Sigmoid colon (tissue), 7 donors: ENCODE measurements around the gene TSPYL2. TPM values are rescaled to one million over a fixed set of nuclear protein-coding genes. Genes with fewer than 3 reads are reported as not detected.

ENCODE experiments used
- DNase-seq: peaks from one replicate; pipeline ENCODE4 v3.0.0-alpha.2; 2019
- H3K27ac ChIP-seq, 4 donors: fragments of 200-600 bp; sonication (generic); one replicate each; pipeline ENCODE4 v1.5.1; 2016 to 2019; ENCODE audit warnings: mild to moderate bottlenecking in 1 of 4
- H3K27me3 ChIP-seq, 3 donors: fragments of 200-600 bp; sonication (generic); one replicate each; pipeline ENCODE4 v1.5.1; 2019; ENCODE audit warnings: mild to moderate bottlenecking in 1 of 3
- H3K36me3 ChIP-seq, 4 donors: fragments of 200-600 bp; sonication (generic); one replicate each; pipeline ENCODE4 v1.5.1; 2016 to 2019
- H3K4me1 ChIP-seq, 4 donors: fragments of 200-600 bp; sonication (generic); one replicate each; pipeline ENCODE4 v1.5.1; 2017 to 2019
- H3K4me3 ChIP-seq, 4 donors: fragments of 200-600 bp; sonication (generic); one replicate each; pipeline ENCODE4 v1.5.1; 2017 to 2019; ENCODE audit warnings: mild to moderate bottlenecking in 2 of 4, moderate library complexity in 1 of 4
- H3K9me3 ChIP-seq, 4 donors: fragments of 200-600 bp in 3 of 4; sonication (generic) in 3 of 4; one replicate each; pipeline versions ENCODE4 v1.5.1 to v1.6.1; 2013 to 2019
- CTCF ChIP-seq, 4 experiments: fragments of 450-650 bp in 3 of 4; fragments of 200-600 bp in 1 of 4; IDR thresholded peaks; one replicate each; pipeline ENCODE4 v1.5.1; 2016 to 2019; ENCODE audit warnings: antibody characterized with exemption in 4 of 4, mild to moderate bottlenecking in 3 of 4, moderate library complexity in 2 of 4
- EP300 ChIP-seq, 4 donors: sonication (generic); formaldehyde crosslinking; IDR thresholded peaks; one replicate each; pipeline ENCODE4 v1.6.1; 2017; ENCODE audit warnings: antibody characterized with exemption in 4 of 4
- POLR2A ChIP-seq, 2 donors: fragments of 450-650 bp; IDR thresholded peaks; one replicate each; pipeline ENCODE4 v1.6.1; 2016; ENCODE audit warnings: antibody characterized with exemption in 2 of 2, mild to moderate bottlenecking in 2 of 2, moderate library complexity in 2 of 2
- POLR2AphosphoS5 ChIP-seq, 4 donors: sonication (generic); formaldehyde crosslinking; IDR thresholded peaks; one replicate each; pipeline ENCODE4 v1.6.1; 2017; ENCODE audit warnings: antibody characterized with exemption in 4 of 4
- WGBS, 2 donors: extraction: QIAGEN DNeasy Blood & Tissue Kit; methylation state at CpG; one replicate each; pipeline ENCODE4 v1.1.7; 2013; 5-methylcytosine and 5-hydroxymethylcytosine counted together
- intact Hi-C: fragments of 100-400 bp; cut with DNase I; formaldehyde crosslinking; loops from one replicate; pipeline ENCODE4 v1.15.1; 2023
- polyA plus RNA-seq, 3 donors: library from polyadenylated mRNA; stranded (reverse); fragments of 200-250 nt; gene quantifications; one replicate each; pipeline ENCODE4 v1.2.3, GENCODE V29; 2013
- total RNA-seq, 4 donors: library from RNA; depleted of rRNA; stranded (reverse); fragments of >200 nt; gene quantifications; one replicate each; pipeline ENCODE4 v1.1.0, GENCODE V29; 2016
- donor health status: healthy with polysubstance abuse.
- donor health status: Bipolar disorder and iron deficiency.
- donor health status: healthy.

Gene TSPYL2
- total and polyA plus RNA-seq, 7 donors, result 2.5 to 109 (median 50.3) TPM

DNA sequence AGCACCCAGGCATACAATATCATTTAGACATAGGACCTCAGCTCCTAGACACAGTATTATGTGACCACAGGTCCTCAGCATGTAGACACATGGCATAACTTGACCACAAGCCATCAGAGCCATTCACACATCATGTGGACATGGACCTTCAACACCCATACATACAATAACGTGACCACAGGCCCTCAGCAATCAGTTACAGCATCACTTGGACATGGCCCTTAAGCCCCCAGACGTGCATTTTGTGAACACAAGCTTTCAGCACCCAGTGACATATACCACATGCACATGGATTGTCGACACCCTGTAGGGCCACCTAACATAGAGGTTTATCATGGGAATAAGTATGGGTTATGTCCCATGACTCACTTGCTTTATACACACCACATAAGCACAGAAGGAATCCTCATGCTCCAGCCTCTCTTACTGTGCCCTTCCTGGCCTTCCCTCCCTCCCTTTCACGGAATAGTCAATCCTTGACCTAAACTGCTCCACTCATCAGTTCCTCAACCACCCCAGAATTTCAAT is 1.9 kb downstream of the TSPYL2 start:
- intact Hi-C loops, result no loop called here
- Histone ChIP-seq H3K4me1 (peaks cover 0 to 51% (median 39%) of the 10 kb centered on the region in 4 donors), H3K4me3 (peak overlapping the region; percentile 81 to 86 (median 86)), H3K9me3 (no peaks in the 10 kb centered on the region), H3K27me3 (no peaks in the 10 kb centered on the region), H3K27ac (peak overlapping the region; percentile 92 to 97 (median 96)), H3K36me3 (peaks cover 0 to 34% (median 7%) of the 10 kb centered on the region in 4 donors)
- no peak for DNase-seq
- 88 to 89% methylated on average over 4 of the region's 4 CpGs for WGBS, 2 donors
- TF ChIP-seq EP300 (IDR thresholded peaks at IDR 0.05) (no peak), POLR2A (IDR thresholded peaks at IDR 0.05) (no peak), POLR2AphosphoS5 (IDR thresholded peaks at IDR 0.05) (peak in 3 of 4 donors; percentile 2 to 47 (median 21))

DNA sequence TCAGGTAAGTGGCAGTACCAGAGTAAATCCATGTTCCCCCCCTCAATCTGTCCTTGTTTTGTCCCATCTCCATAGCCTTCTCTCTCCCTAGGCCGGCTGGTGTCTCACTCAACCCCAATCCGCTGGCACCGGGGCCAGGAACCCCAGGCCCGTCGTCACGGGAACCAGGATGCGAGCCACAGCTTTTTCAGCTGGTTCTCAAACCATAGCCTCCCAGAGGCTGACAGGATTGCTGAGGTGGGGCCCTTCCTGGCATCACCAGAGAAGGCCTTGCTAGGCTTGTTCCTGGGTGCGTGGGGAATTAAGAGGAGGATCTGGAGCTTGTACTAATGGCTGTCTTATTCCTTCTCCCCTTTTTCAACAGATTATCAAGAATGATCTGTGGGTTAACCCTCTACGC is 2.7 kb downstream of the TSPYL2 start:
- Histone ChIP-seq H3K36me3 (peaks cover 0 to 34% (median 7%) of the 10 kb centered on the region in 4 donors), H3K27ac (peak overlapping the region; percentile 92 to 97 (median 96)), H3K9me3 (no peaks in the 10 kb centered on the region), H3K27me3 (no peaks in the 10 kb centered on the region), H3K4me1 (peaks cover 0 to 51% (median 39%) of the 10 kb centered on the region in 4 donors), H3K4me3 (peak overlapping the region in 1 of 4 donors; percentile 86)
- no peak for TF ChIP-seq POLR2A (IDR thresholded peaks at IDR 0.05)
- no peak for TF ChIP-seq POLR2AphosphoS5 (IDR thresholded peaks at IDR 0.05)
- TF ChIP-seq EP300 (IDR thresholded peaks at IDR 0.05), result no peak
- no peak for TF ChIP-seq CTCF (IDR thresholded peaks at IDR 0.05)
- 95 to 96% methylated on average over 9 of the region's 9 CpGs for WGBS, 2 donors
- intact Hi-C loops, result no loop called here
- DNase-seq, result no peak

- Histone ChIP-seq H3K36me3 (peaks cover 0 to 34% (median 7%) of the 10 kb centered on the region in 4 donors), H3K27me3 (no peaks in the 10 kb centered on the region), H3K27ac (peak overlapping the region; percentile 92 to 97 (median 96)), H3K9me3 (no peaks in the 10 kb centered on the region), H3K4me3 (peak overlapping the region in 1 of 4 donors; percentile 86), H3K4me1 (peaks cover 0 to 45% (median 39%) of the 10 kb centered on the region in 4 donors)
- intact Hi-C loops, result no loop called here
- no peak for DNase-seq
- TF ChIP-seq CTCF (IDR thresholded peaks at IDR 0.05), result no peak
- no peak for TF ChIP-seq POLR2A (IDR thresholded peaks at IDR 0.05)
- WGBS, 2 donors, result 86 to 90% methylated on average over 17 of the region's 17 CpGs
Measured at GRCh38 chrX:53085661-53086229, 3.6 kb downstream of the TSPYL2 start.

DNA sequence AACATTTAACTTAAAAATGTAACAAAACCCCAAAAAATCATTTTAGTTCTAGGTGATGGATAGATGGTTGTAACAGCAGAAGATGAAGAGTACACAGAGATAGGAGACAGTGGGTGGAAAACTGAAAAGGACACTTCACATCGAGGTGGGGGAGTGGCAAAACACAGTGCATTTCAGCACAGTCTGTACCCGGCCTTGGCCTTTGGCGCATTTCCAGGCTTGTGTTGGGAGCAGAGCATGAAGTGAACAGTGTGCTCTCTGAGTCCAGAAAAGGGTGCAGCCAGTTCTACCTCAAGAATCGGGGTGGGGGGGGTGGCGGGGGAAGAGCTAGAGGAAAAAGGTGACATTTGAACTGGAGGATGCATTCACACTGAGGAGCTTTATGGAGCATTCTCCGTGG is 4.3 kb downstream of the TSPYL2 start:
- H3K4me1 ChIP-seq, result peaks cover 0 to 44% (median 39%) of the 10 kb centered on the region in 4 donors
- DNase-seq, result peak; percentile 92
- intact Hi-C loops, result no loop called here
- H3K4me3 ChIP-seq, result peak overlapping the region in 2 of 4 donors; percentile 1 to 86
- peak in 3 of 4 donors; percentile 12 to 61 (median 51) for TF ChIP-seq POLR2AphosphoS5 (IDR thresholded peaks at IDR 0.05)
- no peak for TF ChIP-seq POLR2A (IDR thresholded peaks at IDR 0.05)
- TF ChIP-seq EP300 (IDR thresholded peaks at IDR 0.05), result peak in 2 of 4 donors; percentile 49 to 63
- no peak for TF ChIP-seq CTCF (IDR thresholded peaks at IDR 0.05)
- H3K9me3 ChIP-seq, result no peaks in the 10 kb centered on the region
- WGBS, 2 donors, result 40 to 73% methylated on average over 6 of the region's 6 CpGs
- H3K36me3 ChIP-seq, result peaks cover 0 to 34% (median 7%) of the 10 kb centered on the region in 4 donors
- peak overlapping the region; percentile 92 to 97 (median 96) for H3K27ac ChIP-seq
- H3K27me3 ChIP-seq, result no peaks in the 10 kb centered on the region

GRCh38 chrX:53087388-53087831 is 5.2 kb downstream of the TSPYL2 start:
- Histone ChIP-seq H3K36me3 (peaks cover 0 to 34% (median 7%) of the 10 kb centered on the region in 4 donors), H3K27ac (peak overlapping the region; percentile 92 to 97 (median 96)), H3K4me3 (peak overlapping the region in 1 of 4 donors; percentile 86), H3K4me1 (peaks cover 0 to 44% (median 39%) of the 10 kb centered on the region in 4 donors), H3K9me3 (no peaks in the 10 kb centered on the region), H3K27me3 (no peaks in the 10 kb centered on the region)
- WGBS, 2 donors, result 73 to 90% methylated on average over 3 of the region's 3 CpGs
- TF ChIP-seq POLR2A (IDR thresholded peaks at IDR 0.05) (no peak), POLR2AphosphoS5 (IDR thresholded peaks at IDR 0.05) (peak in 2 of 4 donors; percentile 11 to 21)
- intact Hi-C loops, result no loop called here
- DNase-seq, result no peak
